Gastrocnemius medialis (tissue), 4 donors: Measurements from ENCODE around the gene TMOD4. TPM values are rescaled to one million over a fixed set of nuclear protein-coding genes. Genes with fewer than 3 reads are reported as not detected.
"Not testable (repeated sequence)": the region's sequence is repeated elsewhere in the genome, so short reads cannot be mapped to it uniquely, and the experiment has no call there.

Experiments
- ATAC-seq, 2 donors: fragments of 150-250 bp; one replicate each; pipeline ENCODE4 v1.9.1; 2016
- DNase-seq, 2 donors: peaks; one replicate each; pipeline ENCODE4 v3.0.0-alpha.2; 2019
- H3K27ac ChIP-seq, 4 donors: fragments of 200-600 bp; sonication (generic); 1 replicate in 1 of 4; 2 replicates in 3 of 4; pipeline ENCODE4 v1.5.1; 2016 to 2018; ENCODE audit warnings: mild to moderate bottlenecking in 2 of 4, moderate library complexity in 1 of 4
- H3K27me3 ChIP-seq, 3 donors: fragments of 200-600 bp; sonication (generic) in 2 of 3; 1 replicate in 1 of 3; 2 replicates in 2 of 3; pipeline versions ENCODE4 v1.5.1 to v1.6.0; 2016 to 2019; ENCODE audit warnings: mild to moderate bottlenecking in 1 of 3, moderate library complexity in 1 of 3
- H3K36me3 ChIP-seq, 2 donors: fragments of 200-600 bp; sonication (generic) in 1 of 2; one replicate each; pipeline ENCODE4 v1.5.1; 2017 to 2018
- H3K4me1 ChIP-seq, 2 donors: fragments of 200-600 bp; sonication (generic) in 1 of 2; one replicate each; pipeline ENCODE4 v1.5.1; 2016 to 2017; ENCODE audit warnings: mild to moderate bottlenecking in 2 of 2
- H3K4me3 ChIP-seq, 4 donors: fragments of 200-600 bp; sonication (generic) in 3 of 4; 1 replicate in 1 of 4; 2 replicates in 3 of 4; pipeline ENCODE4 v1.5.1; 2016 to 2019; ENCODE audit warnings: mild to moderate bottlenecking in 2 of 4
- H3K9me3 ChIP-seq, 3 donors: fragments of 200-600 bp; sonication (generic) in 2 of 3; 1 replicate in 1 of 3; 2 replicates in 2 of 3; pipeline ENCODE4 v1.5.1; 2016 to 2019
- CTCF ChIP-seq, 5 experiments: fragments of 450-650 bp in 3 of 5; fragments of 200-600 bp in 2 of 5; sonication (generic) in 2 of 5; IDR thresholded peaks in 4 of 5; conservative IDR thresholded peaks in 1 of 5; 1 replicate in 4 of 5; 2 replicates in 1 of 5; pipeline ENCODE4 v1.5.1; 2016 to 2019; ENCODE audit warnings: antibody characterized with exemption in 5 of 5, mild to moderate bottlenecking in 3 of 5, moderate library complexity in 3 of 5
- POLR2A ChIP-seq, 2 donors: fragments of 450-650 bp; IDR thresholded peaks; one replicate each; pipeline ENCODE4 v1.6.1; 2017; ENCODE audit warnings: antibody characterized with exemption in 2 of 2, mild to moderate bottlenecking in 2 of 2, moderate library complexity in 2 of 2
- in situ Hi-C, 4 donors: fragments of 200-750 bp; cut with MboI; loops; one replicate each; pipeline versions ENCODE4 v1.15.0 to v1.8.0; 2017; ENCODE audit warnings: low sequenced_read_pairs in 4 of 4
- intact Hi-C: fragments of 100-400 bp; cut with DNase I; formaldehyde crosslinking; loops from one replicate; pipeline ENCODE4 v1.15.1; 2023; ENCODE audit warnings: low total_unique reads
- total RNA-seq, 4 donors: library from RNA; depleted of rRNA; stranded (reverse); fragments of >200 nt; gene quantifications; one replicate each; pipeline versions ENCODE4 v1.1.0 to v1.2.3, GENCODE V29; 2016

TMOD4 gene
- total RNA-seq, 4 donors from 2014 or later, result 58.3 to 315 (median 188) TPM

DNA sequence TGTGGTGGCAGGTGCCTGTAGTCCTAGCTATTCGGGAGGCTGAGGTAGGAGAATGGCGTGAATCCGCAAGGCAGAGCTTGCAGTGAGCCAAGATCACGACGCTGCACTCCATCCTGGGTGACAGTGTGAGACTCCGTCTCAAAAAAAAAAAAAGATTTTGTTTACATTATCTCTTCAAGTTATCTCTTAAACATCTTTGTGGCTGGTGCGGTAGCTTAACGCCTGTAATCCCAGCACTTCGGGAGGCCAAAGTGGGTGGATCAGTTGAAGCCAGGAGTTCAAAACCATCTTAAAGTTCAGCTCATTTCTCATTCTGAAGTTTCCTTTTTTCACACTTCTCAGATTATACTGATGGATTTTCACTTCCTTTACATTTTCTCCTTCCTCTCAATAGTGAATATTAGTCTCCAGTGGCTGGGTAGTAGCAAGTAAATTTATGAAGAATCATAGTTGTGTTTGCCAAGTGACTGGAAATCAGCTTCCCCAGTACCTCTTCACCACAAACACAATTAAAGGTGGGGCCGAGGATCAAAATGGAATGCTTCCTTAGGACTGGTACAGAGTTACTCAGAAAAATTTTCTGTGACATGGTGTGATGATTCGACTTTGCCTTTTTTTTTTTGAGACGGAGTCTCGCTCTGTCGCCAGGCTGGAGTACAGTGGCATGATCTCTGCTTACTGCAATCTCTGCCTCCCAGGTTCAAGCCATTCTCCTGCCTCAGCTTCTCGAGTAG lies 36.4 kb upstream of the TMOD4 start:
- no peak overlapping the region for H3K4me3 ChIP-seq
- intact Hi-C loops (no loop called here), in situ Hi-C loops (no loop called here)
- ATAC-seq (no peak), DNase-seq (no peak)
- no peak overlapping the region for H3K27ac ChIP-seq
- peaks cover 7 to 8% of the 10 kb centered on the region in 2 donors for H3K4me1 ChIP-seq
- no peaks in the 10 kb centered on the region for H3K9me3 ChIP-seq
- TF ChIP-seq POLR2A (IDR thresholded peaks at IDR 0.05) (no peak), CTCF (IDR thresholded peaks at IDR 0.05 in 4 of 5, conservative IDR thresholded peaks at IDR 0.05 in 1 of 5) (no peak)
- H3K27me3 ChIP-seq, result no peaks in the 10 kb centered on the region
- peaks cover 0 to 13% of the 10 kb centered on the region in 2 donors for H3K36me3 ChIP-seq

GRCh38 chr1:151210830-151211229 lies 35.0 kb upstream of the TMOD4 start:
- Histone ChIP-seq H3K27ac (peak overlapping the region in 1 of 4 donors; percentile 8), H3K4me3 (no peak overlapping the region), H3K4me1 (peaks cover 5 to 8% of the 10 kb centered on the region in 2 donors), H3K27me3 (no peaks in the 10 kb centered on the region), H3K36me3 (peaks cover 0 to 22% of the 10 kb centered on the region in 2 donors), H3K9me3 (no peaks in the 10 kb centered on the region)
- TF ChIP-seq CTCF (IDR thresholded peaks at IDR 0.05 in 4 of 5, conservative IDR thresholded peaks at IDR 0.05 in 1 of 5), result no peak
- TF ChIP-seq POLR2A (IDR thresholded peaks at IDR 0.05), result no peak
- intact Hi-C loops (no loop called here), in situ Hi-C loops (no loop called here)
- ATAC-seq (no peak), DNase-seq (no peak)

- ATAC-seq, in situ Hi-C loops, intact Hi-C loops, DNase-seq, H3K9me3 ChIP-seq, H3K27me3 ChIP-seq, H3K4me3 ChIP-seq: not testable (repeated sequence)
- peaks cover 0 to 17% of the 10 kb centered on the region in 2 donors for H3K36me3 ChIP-seq
- H3K4me1 ChIP-seq, result peaks cover 28 to 30% of the 10 kb centered on the region in 2 donors
- peak overlapping the region in 1 of 4 donors; percentile 41 for H3K27ac ChIP-seq
Measured at GRCh38 chr1:151205381-151205965, 29.7 kb upstream of the TMOD4 start.

DNA sequence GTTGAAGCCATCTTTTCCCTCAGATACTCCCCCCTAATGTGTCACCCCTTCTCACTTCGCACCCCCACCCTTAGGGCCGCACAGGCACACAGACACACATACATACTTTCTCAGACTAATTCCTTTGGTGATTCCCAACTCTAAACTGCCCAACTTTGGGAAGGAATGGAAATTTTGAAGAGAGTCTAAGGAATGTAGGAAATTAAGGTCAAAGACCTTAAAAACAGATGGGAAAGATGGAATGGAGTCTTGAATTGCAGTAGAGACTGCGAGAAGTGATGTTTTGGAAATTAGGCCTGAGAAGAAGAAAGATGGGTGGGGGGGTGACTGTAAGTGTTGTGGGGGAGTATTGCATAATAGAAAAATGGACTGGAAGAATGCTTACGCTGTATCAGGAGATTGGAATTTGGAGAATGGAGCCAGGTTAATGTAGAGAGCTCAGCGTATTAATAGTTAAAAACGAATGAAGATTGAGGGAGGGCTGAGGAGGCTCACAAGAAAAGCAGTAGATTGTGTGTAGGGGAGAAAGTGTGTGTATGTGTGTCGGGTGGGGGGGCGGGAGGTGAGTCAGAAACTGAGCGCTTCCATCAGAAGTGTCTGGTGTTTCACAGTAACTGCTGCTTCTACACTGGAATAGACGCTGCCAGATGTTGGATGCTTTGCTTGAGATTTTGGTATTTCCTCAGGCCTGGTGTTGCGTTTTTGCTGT lies 24.2 kb upstream of the TMOD4 start:
- Histone ChIP-seq H3K27ac (peak overlapping the region; percentile 96 to 99 (median 96)), H3K9me3 (no peaks in the 10 kb centered on the region), H3K36me3 (no peaks in the 10 kb centered on the region), H3K4me1 (peaks cover 38 to 52% of the 10 kb centered on the region in 2 donors), H3K4me3 (peak overlapping the region; percentile 84 to 97 (median 93)), H3K27me3 (no peaks in the 10 kb centered on the region)
- intact Hi-C loops (loop anchor here (5.0 kb wide), 2 partner anchors 127 to 142 kb away; partner anchors contain the start of gene PI4KB), in situ Hi-C loops (loop anchor here (5.0 to 10.0 kb wide), 3 partner anchors 52 to 145 kb away; partner anchors contain the start of genes PSMD4 (in 4 of the 4) and RFX5 (in 1 of the 4))
- ATAC-seq, result no peak
- peak in 1 of 2 donors; percentile 33 for DNase-seq
- TF ChIP-seq POLR2A (IDR thresholded peaks at IDR 0.05), result no peak
- no peak for TF ChIP-seq CTCF (IDR thresholded peaks at IDR 0.05 in 4 of 5, conservative IDR thresholded peaks at IDR 0.05 in 1 of 5)
